Keratinocyte (primary cell): ENCODE data around the gene KRR1.

Experiments used
- EZH2 ChIP-seq: IDR thresholded peaks from one replicate; pipeline ENCODE4 v1.6.1; 2012; ENCODE audit warnings: inconsistent platforms, mild to moderate bottlenecking, low read length, moderate library complexity
- TF ChIP-seq, protein P1 (sequence below), 3 experiments: IDR thresholded peaks in 1 of 3; conservative IDR thresholded peaks in 1 of 3; optimal IDR thresholded peaks in 1 of 3; 2 replicates in 2 of 3; 3 replicates in 1 of 3; pipeline versions ENCODE3 to v1.5.1; 2011; ENCODE audit warnings: low read length in 3 of 3, mild to moderate bottlenecking in 3 of 3, moderate library complexity in 2 of 3, control low read depth in 1 of 3, inconsistent platforms in 1 of 3; ENCODE audit not compliant: insufficient read depth in 2 of 3; ENCODE audit errors: extremely low read depth in 1 of 3

- TF ChIP-seq, protein P1, sequence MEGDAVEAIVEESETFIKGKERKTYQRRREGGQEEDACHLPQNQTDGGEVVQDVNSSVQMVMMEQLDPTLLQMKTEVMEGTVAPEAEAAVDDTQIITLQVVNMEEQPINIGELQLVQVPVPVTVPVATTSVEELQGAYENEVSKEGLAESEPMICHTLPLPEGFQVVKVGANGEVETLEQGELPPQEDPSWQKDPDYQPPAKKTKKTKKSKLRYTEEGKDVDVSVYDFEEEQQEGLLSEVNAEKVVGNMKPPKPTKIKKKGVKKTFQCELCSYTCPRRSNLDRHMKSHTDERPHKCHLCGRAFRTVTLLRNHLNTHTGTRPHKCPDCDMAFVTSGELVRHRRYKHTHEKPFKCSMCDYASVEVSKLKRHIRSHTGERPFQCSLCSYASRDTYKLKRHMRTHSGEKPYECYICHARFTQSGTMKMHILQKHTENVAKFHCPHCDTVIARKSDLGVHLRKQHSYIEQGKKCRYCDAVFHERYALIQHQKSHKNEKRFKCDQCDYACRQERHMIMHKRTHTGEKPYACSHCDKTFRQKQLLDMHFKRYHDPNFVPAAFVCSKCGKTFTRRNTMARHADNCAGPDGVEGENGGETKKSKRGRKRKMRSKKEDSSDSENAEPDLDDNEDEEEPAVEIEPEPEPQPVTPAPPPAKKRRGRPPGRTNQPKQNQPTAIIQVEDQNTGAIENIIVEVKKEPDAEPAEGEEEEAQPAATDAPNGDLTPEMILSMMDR (optimal IDR thresholded peaks at IDR 0.05 in 1 of 3, IDR thresholded peaks at IDR 0.05 in 1 of 3, conservative IDR thresholded peaks at IDR 0.05 in 1 of 3; ENCODE audit: extremely low read depth in 1 of 3, insufficient read depth in 2 of 3, low read length in 3 of 3) = no peak
- TF ChIP-seq EZH2 = no peak
These were observed 63.6 kb downstream of the KRR1 start for GRCh38 chr12:75447691-75448393.
